Skeletal muscle satellite cell (primary cell): Measurements from ENCODE around the gene PSMB2.

Experiments
- H3K27me3 ChIP-seq: 2 replicates; pipeline ENCODE4 v1.7.0; 2013; ENCODE audit warnings: low read length; ENCODE audit not compliant: control insufficient read depth, insufficient read depth
- H3K36me3 ChIP-seq: 2 replicates; pipeline ENCODE4 v1.7.0; 2013; ENCODE audit warnings: mild to moderate bottlenecking, control low read depth, low read length; ENCODE audit not compliant: insufficient read depth
- H3K4me1 ChIP-seq: 2 replicates; pipeline ENCODE4 v1.7.0; 2013; ENCODE audit warnings: low read length; ENCODE audit not compliant: control insufficient read depth, insufficient read depth
- H3K4me2 ChIP-seq: 2 replicates; pipeline ENCODE4 v1.7.0; 2013; ENCODE audit warnings: mild to moderate bottlenecking, low read length
- H3K4me3 ChIP-seq: 2 replicates; pipeline ENCODE4 v1.7.0; 2013; ENCODE audit warnings: low read length
- H3K9ac ChIP-seq: 2 replicates; pipeline ENCODE4 v1.7.0; 2013; ENCODE audit warnings: mild to moderate bottlenecking, low read depth, low read length, moderate library complexity
- H3K9me3 ChIP-seq: replicated peaks from 2 replicates; pipeline ENCODE4 v1.7.0; 2013; ENCODE audit warnings: mild to moderate bottlenecking, control low read depth, low read length

PSMB2 gene

GRCh38 chr1:35663434-35663833 lies 22.1 kb upstream of the PSMB2 start:
- no peak overlapping the region for H3K9ac ChIP-seq
- H3K4me1 ChIP-seq = no peaks in the 10 kb centered on the region
- no peak overlapping the region for H3K4me3 ChIP-seq
- H3K27me3 ChIP-seq = peaks cover 34% of the 10 kb centered on the region
- no peaks in the 10 kb centered on the region for H3K36me3 ChIP-seq
- no peak overlapping the region for H3K4me2 ChIP-seq
- no peaks in the 10 kb centered on the region for H3K9me3 ChIP-seq

GRCh38 chr1:35661474-35661795 lies 20.1 kb upstream of the PSMB2 start:
- Histone ChIP-seq H3K9me3 (no peaks in the 10 kb centered on the region), H3K27me3 (peaks cover 24% of the 10 kb centered on the region), H3K9ac (no peak overlapping the region), H3K4me2 (no peak overlapping the region), H3K4me3 (no peak overlapping the region), H3K4me1 (no peaks in the 10 kb centered on the region), H3K36me3 (no peaks in the 10 kb centered on the region)

GRCh38 chr1:35660581-35661473 lies 19.5 kb upstream of the PSMB2 start:
- Histone ChIP-seq H3K9ac (no peak overlapping the region), H3K27me3 (peaks cover 18% of the 10 kb centered on the region), H3K9me3 (no peaks in the 10 kb centered on the region), H3K36me3 (no peaks in the 10 kb centered on the region), H3K4me3 (no peak overlapping the region), H3K4me1 (no peaks in the 10 kb centered on the region), H3K4me2 (no peak overlapping the region)

- no peak overlapping the region for H3K4me3 ChIP-seq
- H3K4me2 ChIP-seq = no peak overlapping the region
- H3K4me1 ChIP-seq = no peaks in the 10 kb centered on the region
- H3K9me3 ChIP-seq = no peaks in the 10 kb centered on the region
- no peaks in the 10 kb centered on the region for H3K36me3 ChIP-seq
- H3K9ac ChIP-seq = no peak overlapping the region
- peaks cover 18% of the 10 kb centered on the region for H3K27me3 ChIP-seq
Measured at GRCh38 chr1:35659589-35659988, 18.3 kb upstream of the PSMB2 start.

- Histone ChIP-seq H3K9ac (no peak overlapping the region), H3K4me3 (no peak overlapping the region), H3K27me3 (peaks cover 18% of the 10 kb centered on the region), H3K4me2 (no peak overlapping the region), H3K9me3 (no peaks in the 10 kb centered on the region), H3K36me3 (no peaks in the 10 kb centered on the region), H3K4me1 (no peaks in the 10 kb centered on the region)
Measured at GRCh38 chr1:35657851-35658250, 16.5 kb upstream of the PSMB2 start.

- H3K4me2 ChIP-seq = no peak overlapping the region
- H3K27me3 ChIP-seq = peaks cover 28% of the 10 kb centered on the region
- H3K9me3 ChIP-seq = no peaks in the 10 kb centered on the region
- H3K36me3 ChIP-seq = no peaks in the 10 kb centered on the region
- H3K4me3 ChIP-seq = no peak overlapping the region
- H3K4me1 ChIP-seq = no peaks in the 10 kb centered on the region
- H3K9ac ChIP-seq = no peak overlapping the region
Measured at GRCh38 chr1:35656863-35657232, 15.5 kb upstream of the PSMB2 start.

- no peaks in the 10 kb centered on the region for H3K4me1 ChIP-seq
- H3K27me3 ChIP-seq = peaks cover 33% of the 10 kb centered on the region
- H3K4me3 ChIP-seq = no peak overlapping the region
- H3K9ac ChIP-seq = no peak overlapping the region
- H3K4me2 ChIP-seq = no peak overlapping the region
- H3K9me3 ChIP-seq = no peaks in the 10 kb centered on the region
- H3K36me3 ChIP-seq = no peaks in the 10 kb centered on the region
Measured at GRCh38 chr1:35656148-35656862, 15.0 kb upstream of the PSMB2 start.

- Histone ChIP-seq H3K4me2 (no peak overlapping the region), H3K9ac (no peak overlapping the region), H3K36me3 (no peaks in the 10 kb centered on the region), H3K4me1 (no peaks in the 10 kb centered on the region), H3K27me3 (peaks cover 39% of the 10 kb centered on the region), H3K4me3 (no peak overlapping the region), H3K9me3 (no peaks in the 10 kb centered on the region)
Measured at GRCh38 chr1:35655196-35655595, 13.9 kb upstream of the PSMB2 start.

- no peak overlapping the region for H3K4me3 ChIP-seq
- no peaks in the 10 kb centered on the region for H3K9me3 ChIP-seq
- peaks cover 51% of the 10 kb centered on the region for H3K27me3 ChIP-seq
- no peaks in the 10 kb centered on the region for H3K36me3 ChIP-seq
- no peaks in the 10 kb centered on the region for H3K4me1 ChIP-seq
- no peak overlapping the region for H3K9ac ChIP-seq
- no peak overlapping the region for H3K4me2 ChIP-seq
Measured at GRCh38 chr1:35650416-35650815, 9.1 kb upstream of the PSMB2 start.

- Histone ChIP-seq H3K9me3 (no peaks in the 10 kb centered on the region), H3K9ac (no peak overlapping the region), H3K4me3 (no peak overlapping the region), H3K4me2 (no peak overlapping the region), H3K36me3 (no peaks in the 10 kb centered on the region), H3K4me1 (no peaks in the 10 kb centered on the region), H3K27me3 (peaks cover 38% of the 10 kb centered on the region)
Measured at GRCh38 chr1:35646043-35646442, 4.7 kb upstream of the PSMB2 start.

GRCh38 chr1:35644204-35644603 lies 2.9 kb upstream of the PSMB2 start:
- H3K4me2 ChIP-seq = no peak overlapping the region
- no peak overlapping the region for H3K4me3 ChIP-seq
- peaks cover 3% of the 10 kb centered on the region for H3K4me1 ChIP-seq
- peaks cover 21% of the 10 kb centered on the region for H3K27me3 ChIP-seq
- H3K9me3 ChIP-seq = no peaks in the 10 kb centered on the region
- H3K36me3 ChIP-seq = no peaks in the 10 kb centered on the region
- H3K9ac ChIP-seq = no peak overlapping the region
